ENCODE measurements around the gene BMAL2.

DNA sequence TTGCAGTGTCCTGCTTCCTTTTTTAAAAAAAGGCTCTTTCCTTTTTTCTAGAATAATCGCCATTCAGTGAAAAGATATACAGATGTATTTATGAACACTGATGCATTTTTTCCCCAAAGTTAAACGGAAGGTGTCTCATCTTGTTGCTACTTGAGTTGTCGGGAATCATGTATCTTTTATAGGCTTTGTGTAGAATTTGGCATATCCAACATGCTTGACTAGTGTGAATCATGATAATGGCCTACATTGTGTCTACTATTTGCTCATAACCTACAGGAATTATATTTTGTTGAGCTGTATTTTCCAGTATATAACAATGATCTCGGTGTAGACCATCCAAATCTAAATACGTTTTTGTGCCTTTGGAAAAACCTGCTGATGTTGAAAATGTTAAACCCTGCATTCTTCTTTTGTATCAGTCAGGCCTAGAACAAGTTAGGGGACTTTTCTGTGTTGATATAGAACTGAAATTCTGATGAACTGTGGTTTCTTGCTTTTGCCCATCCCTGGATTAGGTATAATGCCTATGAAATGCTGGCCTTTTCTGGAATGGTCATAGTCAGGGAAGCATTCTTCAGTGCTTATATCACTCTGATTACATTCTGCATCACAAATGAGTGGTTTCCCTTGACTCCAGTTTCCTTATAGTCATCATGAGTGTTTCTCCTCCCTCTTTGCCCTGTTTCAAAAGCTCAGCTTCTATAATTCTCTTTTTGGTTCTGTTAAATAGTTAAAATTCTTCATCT lies 10.8 kb downstream of the BMAL2 start:
- TF ChIP-seq, protein P1, sequence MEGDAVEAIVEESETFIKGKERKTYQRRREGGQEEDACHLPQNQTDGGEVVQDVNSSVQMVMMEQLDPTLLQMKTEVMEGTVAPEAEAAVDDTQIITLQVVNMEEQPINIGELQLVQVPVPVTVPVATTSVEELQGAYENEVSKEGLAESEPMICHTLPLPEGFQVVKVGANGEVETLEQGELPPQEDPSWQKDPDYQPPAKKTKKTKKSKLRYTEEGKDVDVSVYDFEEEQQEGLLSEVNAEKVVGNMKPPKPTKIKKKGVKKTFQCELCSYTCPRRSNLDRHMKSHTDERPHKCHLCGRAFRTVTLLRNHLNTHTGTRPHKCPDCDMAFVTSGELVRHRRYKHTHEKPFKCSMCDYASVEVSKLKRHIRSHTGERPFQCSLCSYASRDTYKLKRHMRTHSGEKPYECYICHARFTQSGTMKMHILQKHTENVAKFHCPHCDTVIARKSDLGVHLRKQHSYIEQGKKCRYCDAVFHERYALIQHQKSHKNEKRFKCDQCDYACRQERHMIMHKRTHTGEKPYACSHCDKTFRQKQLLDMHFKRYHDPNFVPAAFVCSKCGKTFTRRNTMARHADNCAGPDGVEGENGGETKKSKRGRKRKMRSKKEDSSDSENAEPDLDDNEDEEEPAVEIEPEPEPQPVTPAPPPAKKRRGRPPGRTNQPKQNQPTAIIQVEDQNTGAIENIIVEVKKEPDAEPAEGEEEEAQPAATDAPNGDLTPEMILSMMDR (CRISPR knock-in tag; IDR thresholded peaks at IDR 0.05), result no peak
- no peak for TF ChIP-seq CAMTA2 (CRISPR knock-in tag; IDR thresholded peaks at IDR 0.05; ENCODE audit: borderline replicate concordance)
- TF ChIP-seq PAX8 (CRISPR knock-in tag; IDR thresholded peaks at IDR 0.05; ENCODE audit: borderline replicate concordance), result no peak
- TF ChIP-seq BHLHE40 (IDR thresholded peaks at IDR 0.05; ENCODE audit: low read length), result no peak
- TF ChIP-seq THAP11 (CRISPR knock-in tag; IDR thresholded peaks at IDR 0.05), result no peak
- no peak for TF ChIP-seq KLF6 (CRISPR knock-in tag; IDR thresholded peaks at IDR 0.05)
- TF ChIP-seq ZNF530 (CRISPR knock-in tag; IDR thresholded peaks at IDR 0.05; ENCODE audit: low read depth), result no peak
- TF ChIP-seq, protein P2, sequence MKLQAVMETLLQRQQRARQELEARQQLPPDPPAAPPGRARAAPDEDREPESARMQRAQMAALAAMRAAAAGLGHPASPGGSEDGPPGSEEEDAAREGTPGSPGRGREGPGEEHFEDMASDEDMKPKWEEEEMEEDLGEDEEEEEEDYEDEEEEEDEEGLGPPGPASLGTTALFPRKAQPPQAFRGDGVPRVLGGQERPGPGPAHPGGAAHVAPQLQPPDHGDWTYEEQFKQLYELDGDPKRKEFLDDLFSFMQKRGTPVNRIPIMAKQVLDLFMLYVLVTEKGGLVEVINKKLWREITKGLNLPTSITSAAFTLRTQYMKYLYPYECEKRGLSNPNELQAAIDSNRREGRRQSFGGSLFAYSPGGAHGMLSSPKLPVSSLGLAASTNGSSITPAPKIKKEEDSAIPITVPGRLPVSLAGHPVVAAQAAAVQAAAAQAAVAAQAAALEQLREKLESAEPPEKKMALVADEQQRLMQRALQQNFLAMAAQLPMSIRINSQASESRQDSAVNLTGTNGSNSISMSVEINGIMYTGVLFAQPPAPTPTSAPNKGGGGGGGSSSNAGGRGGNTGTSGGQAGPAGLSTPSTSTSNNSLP (IDR thresholded peaks at IDR 0.05; ENCODE audit: low read depth, low read length), result no peak
